ENCODE measurements around the gene C1orf74.

Gene C1orf74

GRCh38 chr1:209741889-209742288, 42.5 kb downstream of the C1orf74 start:
- no peak for DNase-seq

GRCh38 chr1:209741193-209741592, 43.2 kb downstream of the C1orf74 start:
- no peak for DNase-seq

- no peak for DNase-seq
These were observed 46.1 kb downstream of the C1orf74 start for GRCh38 chr1:209738270-209738669.

- DNase-seq = no peak
These were observed 47.2 kb downstream of the C1orf74 start for GRCh38 chr1:209737118-209737505.

GRCh38 chr1:209736490-209737117, 47.8 kb downstream of the C1orf74 start:
- DNase-seq = no peak

- no peak for DNase-seq
These were observed 50.8 kb downstream of the C1orf74 start for GRCh38 chr1:209733409-209734192.

- no peak for DNase-seq
These were observed 51.6 kb downstream of the C1orf74 start for GRCh38 chr1:209732725-209733124.

GRCh38 chr1:209729436-209729835, 54.9 kb downstream of the C1orf74 start:
- no peak for DNase-seq

Data from NK-92 treated with Interleukin-12 subunit alpha and Interleukin-12 subunit beta, amount 100 ng/mL, for 24 hours (cell line).